GM21786 (cell line): ENCODE data around the gene DUOXA2.
"Not testable (repeated sequence)": the region's sequence is repeated elsewhere in the genome, so short reads cannot be mapped to it uniquely, and the experiment has no call there.

Experiments
- ATAC-seq: cut with Tn5 transposase; IDR thresholded peaks from one replicate; pipeline ENCODE4 v1.9.1; 2021; ENCODE audit not compliant: unreplicated experiment

The DUOXA2 gene

GRCh38 chr15:45114076-45114750 lies at the start of gene DUOXA2, which contains the start of gene DUOX2:
Gene DUOXA2, plus strand, starts transcription at chr15:45114326. Its CDS starts 280 bp downstream, at chr15:45114606.
Gene DUOX2, minus strand, starts transcription at chr15:45114172. Its CDS starts 761 bp downstream, at chr15:45113411.
- no peak for ATAC-seq

GRCh38 chr15:45064386-45064785 lies 49.7 kb upstream of the DUOXA2 start:
- no peak for ATAC-seq

- not testable (repeated sequence) for ATAC-seq
Observed at GRCh38 chr15:45069942-45070360, 44.2 kb upstream of the DUOXA2 start.

GRCh38 chr15:45073602-45074001 lies 40.5 kb upstream of the DUOXA2 start:
- not testable (repeated sequence) for ATAC-seq

GRCh38 chr15:45075440-45076320 lies 38.4 kb upstream of the DUOXA2 start:
- not testable (repeated sequence) for ATAC-seq

- not testable (repeated sequence) for ATAC-seq
Observed at GRCh38 chr15:45077391-45077790, 36.7 kb upstream of the DUOXA2 start.

GRCh38 chr15:45079201-45079600 lies 34.9 kb upstream of the DUOXA2 start:
- ATAC-seq: not testable (repeated sequence)

GRCh38 chr15:45079628-45080246 lies 34.4 kb upstream of the DUOXA2 start:
- not testable (repeated sequence) for ATAC-seq

- not testable (repeated sequence) for ATAC-seq
Observed at GRCh38 chr15:45080593-45080992, 33.5 kb upstream of the DUOXA2 start.

- ATAC-seq: not testable (repeated sequence)
Observed at GRCh38 chr15:45082412-45082811, 31.7 kb upstream of the DUOXA2 start.

GRCh38 chr15:45083223-45083622 lies 30.9 kb upstream of the DUOXA2 start:
- no peak for ATAC-seq

- no peak for ATAC-seq
Observed at GRCh38 chr15:45084163-45084562, 30.0 kb upstream of the DUOXA2 start.

- no peak for ATAC-seq
Observed at GRCh38 chr15:45087513-45087912, 26.6 kb upstream of the DUOXA2 start.

- no peak for ATAC-seq
Observed at GRCh38 chr15:45088801-45089711, 25.1 kb upstream of the DUOXA2 start.

GRCh38 chr15:45089712-45090373 lies 24.3 kb upstream of the DUOXA2 start:
- no peak for ATAC-seq

- ATAC-seq: no peak
Observed at GRCh38 chr15:45091161-45091560, 23.0 kb upstream of the DUOXA2 start.

- ATAC-seq: no peak
Observed at GRCh38 chr15:45091576-45091975, 22.6 kb upstream of the DUOXA2 start.

GRCh38 chr15:45093013-45093412 lies 21.1 kb upstream of the DUOXA2 start:
- no peak for ATAC-seq

GRCh38 chr15:45093622-45094357 lies 20.3 kb upstream of the DUOXA2 start:
- no peak for ATAC-seq
